ENCODE measurements around the gene NAIF1. TPM values are rescaled to one million over a fixed set of nuclear protein-coding genes. Genes with fewer than 3 reads are reported as not detected.

NAIF1 gene
- total RNA-seq, 4 donors from 2014 or later: 6.3 to 8.8 (median 7.8) TPM

- Histone ChIP-seq H3K27me3 (no peaks in the 10 kb centered on the region), H3K36me3 (no peaks in the 10 kb centered on the region), H3K4me3 (peak overlapping the region in 1 of 4 donors; percentile 2), H3K27ac (peak overlapping the region; percentile 86 to 95 (median 92)), H3K4me1 (peaks cover 56 to 96% (median 69%) of the 10 kb centered on the region in 3 donors), H3K9me3 (no peaks in the 10 kb centered on the region)
- 48 to 62% methylated on average over 11 of the region's 11 CpGs for WGBS, 2 donors
- no peak for DNase-seq
- TF ChIP-seq CTCF (IDR thresholded peaks at IDR 0.05) (no peak), POLR2A (IDR thresholded peaks at IDR 0.05) (no peak)
- intact Hi-C loops (cut with DNase I): no loop called here
Observed at GRCh38 chr9:128094950-128095544, 27.9 kb upstream of the NAIF1 start.

GRCh38 chr9:128094166-128094949, 27.2 kb upstream of the NAIF1 start:
- Histone ChIP-seq H3K27ac (peak overlapping the region; percentile 86 to 95 (median 92)), H3K4me1 (peaks cover 52 to 90% (median 62%) of the 10 kb centered on the region in 3 donors), H3K9me3 (no peaks in the 10 kb centered on the region), H3K36me3 (no peaks in the 10 kb centered on the region), H3K4me3 (peak overlapping the region in 3 of 4 donors; percentile 12 to 49 (median 25)), H3K27me3 (no peaks in the 10 kb centered on the region)
- no peak for TF ChIP-seq CTCF (IDR thresholded peaks at IDR 0.05)
- peak in 3 of 4 donors; percentile 31 to 81 (median 64) for TF ChIP-seq POLR2A (IDR thresholded peaks at IDR 0.05)
- DNase-seq: peak; percentile 49
- intact Hi-C loops (cut with DNase I): no loop called here
- WGBS, 2 donors: 10 to 15% methylated on average over 8 of the region's 8 CpGs

GRCh38 chr9:128093011-128093410, 25.9 kb upstream of the NAIF1 start:
- Histone ChIP-seq H3K9me3 (no peaks in the 10 kb centered on the region), H3K4me3 (peak overlapping the region in 1 of 4 donors; percentile 49), H3K27me3 (no peaks in the 10 kb centered on the region), H3K36me3 (no peaks in the 10 kb centered on the region), H3K27ac (peak overlapping the region; percentile 86 to 95 (median 92)), H3K4me1 (peaks cover 46 to 90% (median 51%) of the 10 kb centered on the region in 3 donors)
- DNase-seq: no peak
- no peak for TF ChIP-seq CTCF (IDR thresholded peaks at IDR 0.05)
- no peak for TF ChIP-seq POLR2A (IDR thresholded peaks at IDR 0.05)
- intact Hi-C loops (cut with DNase I): no loop called here
- 46 to 66% methylated on average over 4 of the region's 4 CpGs for WGBS, 2 donors

GRCh38 chr9:128092199-128092977, 25.3 kb upstream of the NAIF1 start:
- Histone ChIP-seq H3K27me3 (no peaks in the 10 kb centered on the region), H3K27ac (peak overlapping the region; percentile 13 to 95 (median 92)), H3K4me1 (peaks cover 41 to 88% (median 45%) of the 10 kb centered on the region in 3 donors), H3K9me3 (no peaks in the 10 kb centered on the region), H3K36me3 (no peaks in the 10 kb centered on the region), H3K4me3 (no peak overlapping the region)
- intact Hi-C loops (cut with DNase I): no loop called here
- WGBS, 2 donors: 79% methylated on average over 9 to 15 of the region's 16 CpGs
- DNase-seq: no peak
- no peak for TF ChIP-seq CTCF (IDR thresholded peaks at IDR 0.05)
- TF ChIP-seq POLR2A (IDR thresholded peaks at IDR 0.05): no peak
